ENCODE measurements around the gene PANX2. TPM values are rescaled to one million over a fixed set of nuclear protein-coding genes. Genes with fewer than 3 reads are reported as not detected.

PANX2 gene
- total RNA-seq, 3 donors from 2014 or later: 0.64 to 2.0 (median 1.8) TPM

- no peaks in the 10 kb centered on the region for H3K27me3 ChIP-seq
Observed at GRCh38 chr22:50174382-50175190, 4.1 kb downstream of the PANX2 start.

GRCh38 chr22:50175191-50175461 lies 4.6 kb downstream of the PANX2 start:
- H3K27ac ChIP-seq: no peak overlapping the region
- H3K4me1 ChIP-seq: no peaks in the 10 kb centered on the region
- TF ChIP-seq POLR2A (IDR thresholded peaks at IDR 0.05) (no peak), POLR2AphosphoS5 (IDR thresholded peaks at IDR 0.05) (no peak)
- TF ChIP-seq, protein P1, sequence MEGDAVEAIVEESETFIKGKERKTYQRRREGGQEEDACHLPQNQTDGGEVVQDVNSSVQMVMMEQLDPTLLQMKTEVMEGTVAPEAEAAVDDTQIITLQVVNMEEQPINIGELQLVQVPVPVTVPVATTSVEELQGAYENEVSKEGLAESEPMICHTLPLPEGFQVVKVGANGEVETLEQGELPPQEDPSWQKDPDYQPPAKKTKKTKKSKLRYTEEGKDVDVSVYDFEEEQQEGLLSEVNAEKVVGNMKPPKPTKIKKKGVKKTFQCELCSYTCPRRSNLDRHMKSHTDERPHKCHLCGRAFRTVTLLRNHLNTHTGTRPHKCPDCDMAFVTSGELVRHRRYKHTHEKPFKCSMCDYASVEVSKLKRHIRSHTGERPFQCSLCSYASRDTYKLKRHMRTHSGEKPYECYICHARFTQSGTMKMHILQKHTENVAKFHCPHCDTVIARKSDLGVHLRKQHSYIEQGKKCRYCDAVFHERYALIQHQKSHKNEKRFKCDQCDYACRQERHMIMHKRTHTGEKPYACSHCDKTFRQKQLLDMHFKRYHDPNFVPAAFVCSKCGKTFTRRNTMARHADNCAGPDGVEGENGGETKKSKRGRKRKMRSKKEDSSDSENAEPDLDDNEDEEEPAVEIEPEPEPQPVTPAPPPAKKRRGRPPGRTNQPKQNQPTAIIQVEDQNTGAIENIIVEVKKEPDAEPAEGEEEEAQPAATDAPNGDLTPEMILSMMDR (IDR thresholded peaks at IDR 0.05): no peak
- intact Hi-C loops (cut with DNase I; ENCODE audit: low total_unique reads): no loop called here
- no peaks in the 10 kb centered on the region for H3K36me3 ChIP-seq
- H3K27me3 ChIP-seq: no peaks in the 10 kb centered on the region
- H3K9me3 ChIP-seq: no peaks in the 10 kb centered on the region
- H3K4me3 ChIP-seq: no peak overlapping the region
- no peak for DNase-seq (ENCODE audit: low spot score in 2 of 2)

More at GRCh38 chr22:50174382-50175190, 4.1 kb downstream of the PANX2 start:
- H3K9me3 ChIP-seq: no peaks in the 10 kb centered on the region
- H3K36me3 ChIP-seq: no peaks in the 10 kb centered on the region
- DNase-seq (ENCODE audit: low spot score in 2 of 2): no peak
- no peak for TF ChIP-seq POLR2A (IDR thresholded peaks at IDR 0.05)
- TF ChIP-seq POLR2AphosphoS5 (IDR thresholded peaks at IDR 0.05): no peak
- TF ChIP-seq, protein P1 (IDR thresholded peaks at IDR 0.05): no peak
- no peak overlapping the region for H3K4me3 ChIP-seq
- intact Hi-C loops (cut with DNase I; ENCODE audit: low total_unique reads): no loop called here
- H3K4me1 ChIP-seq: no peaks in the 10 kb centered on the region
- no peak overlapping the region for H3K27ac ChIP-seq

DNA sequence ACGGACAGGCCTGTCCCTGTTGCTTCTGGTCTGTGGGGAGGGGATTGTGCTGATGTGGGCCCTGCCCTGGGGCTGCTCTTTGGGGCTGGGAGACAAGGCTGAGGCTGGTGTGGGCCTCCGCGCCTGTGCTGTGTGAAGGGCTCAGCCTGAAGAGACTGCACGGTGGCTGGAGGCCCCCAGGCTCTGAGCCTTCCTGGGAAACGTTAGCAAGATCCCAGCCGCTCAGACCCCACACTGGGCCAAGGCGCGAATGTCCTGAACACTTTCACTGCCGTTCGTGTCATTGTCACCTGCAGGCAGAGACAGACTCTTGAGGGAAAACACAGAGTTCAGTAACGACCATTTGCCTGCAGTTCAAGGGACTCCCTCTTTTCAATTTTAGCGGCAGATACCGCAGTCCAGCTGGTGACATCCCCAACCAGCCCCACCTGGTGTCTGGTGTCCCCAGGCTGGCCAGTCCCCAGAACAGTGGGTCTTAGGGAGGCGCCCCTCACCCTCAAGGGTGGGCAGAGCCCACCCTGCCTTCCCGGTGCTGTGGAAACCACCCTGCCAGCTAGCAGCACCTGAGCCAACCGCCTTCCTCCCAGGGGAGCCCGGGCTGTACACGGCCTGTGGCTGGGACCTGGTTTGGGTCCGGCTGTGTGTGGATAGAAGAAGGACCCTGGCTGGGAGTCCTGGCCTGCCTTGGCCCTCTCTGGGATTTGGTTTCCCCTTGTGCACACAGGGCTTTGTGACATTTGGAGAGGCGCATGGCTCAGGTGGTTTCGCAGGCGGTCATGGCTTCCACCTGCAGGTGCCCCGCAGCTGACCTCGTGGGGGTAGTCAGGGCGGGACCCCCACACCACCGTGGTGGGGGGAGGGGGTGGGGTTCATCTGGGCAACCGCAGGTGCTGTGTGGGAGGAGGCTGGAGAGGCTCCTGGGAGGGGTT lies 5.7 kb downstream of the PANX2 start:
- no peaks in the 10 kb centered on the region for H3K4me1 ChIP-seq
- H3K27ac ChIP-seq: no peak overlapping the region
- no peak for DNase-seq (ENCODE audit: low spot score in 2 of 2)
- TF ChIP-seq, protein P1 (IDR thresholded peaks at IDR 0.05): no peak
- TF ChIP-seq POLR2A (IDR thresholded peaks at IDR 0.05): no peak
- TF ChIP-seq POLR2AphosphoS5 (IDR thresholded peaks at IDR 0.05): no peak
- intact Hi-C loops (cut with DNase I; ENCODE audit: low total_unique reads): no loop called here
- H3K27me3 ChIP-seq: no peaks in the 10 kb centered on the region
- no peaks in the 10 kb centered on the region for H3K36me3 ChIP-seq
- no peaks in the 10 kb centered on the region for H3K9me3 ChIP-seq
- H3K4me3 ChIP-seq: no peak overlapping the region

DNA sequence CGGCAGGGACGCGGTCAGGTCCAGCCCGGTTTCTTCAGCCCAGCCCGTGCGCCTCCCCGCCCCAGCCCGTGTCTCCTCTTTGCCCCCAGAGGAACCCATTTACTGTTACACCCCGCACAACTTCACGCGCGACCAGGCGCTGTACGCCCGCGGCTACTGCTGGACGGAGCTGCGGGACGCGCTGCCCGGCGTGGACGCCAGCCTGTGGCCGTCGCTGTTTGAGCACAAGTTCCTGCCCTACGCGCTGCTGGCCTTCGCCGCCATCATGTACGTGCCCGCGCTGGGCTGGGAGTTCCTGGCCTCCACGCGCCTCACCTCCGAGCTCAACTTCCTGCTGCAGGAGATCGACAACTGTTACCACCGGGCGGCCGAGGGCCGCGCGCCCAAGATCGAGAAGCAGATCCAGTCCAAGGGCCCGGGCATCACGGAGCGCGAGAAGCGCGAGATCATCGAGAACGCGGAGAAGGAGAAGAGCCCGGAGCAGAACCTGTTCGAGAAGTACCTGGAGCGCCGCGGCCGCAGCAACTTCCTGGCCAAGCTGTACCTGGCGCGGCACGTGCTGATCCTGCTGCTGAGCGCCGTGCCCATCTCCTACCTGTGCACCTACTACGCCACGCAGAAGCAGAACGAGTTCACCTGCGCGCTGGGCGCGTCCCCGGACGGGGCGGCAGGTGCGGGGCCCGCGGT lies 6.5 kb downstream of the PANX2 start:
- Histone ChIP-seq H3K27ac (no peak overlapping the region), H3K9me3 (no peaks in the 10 kb centered on the region), H3K36me3 (no peaks in the 10 kb centered on the region), H3K4me3 (no peak overlapping the region), H3K27me3 (no peaks in the 10 kb centered on the region), H3K4me1 (no peaks in the 10 kb centered on the region)
- DNase-seq (ENCODE audit: low spot score in 2 of 2): no peak
- intact Hi-C loops (cut with DNase I; ENCODE audit: low total_unique reads): no loop called here
- TF ChIP-seq, protein P1 (IDR thresholded peaks at IDR 0.05): no peak
- TF ChIP-seq POLR2AphosphoS5 (IDR thresholded peaks at IDR 0.05) (no peak), POLR2A (IDR thresholded peaks at IDR 0.05) (no peak)

All from breast epithelium (tissue), 4 donors.